ENCODE data around the gene ROCK2. TPM values are rescaled to one million over a fixed set of nuclear protein-coding genes. Genes with fewer than 3 reads are reported as not detected.

The ROCK2 gene
- total RNA-seq, 1 donor from 2014 or later: 34.2 TPM

DNA sequence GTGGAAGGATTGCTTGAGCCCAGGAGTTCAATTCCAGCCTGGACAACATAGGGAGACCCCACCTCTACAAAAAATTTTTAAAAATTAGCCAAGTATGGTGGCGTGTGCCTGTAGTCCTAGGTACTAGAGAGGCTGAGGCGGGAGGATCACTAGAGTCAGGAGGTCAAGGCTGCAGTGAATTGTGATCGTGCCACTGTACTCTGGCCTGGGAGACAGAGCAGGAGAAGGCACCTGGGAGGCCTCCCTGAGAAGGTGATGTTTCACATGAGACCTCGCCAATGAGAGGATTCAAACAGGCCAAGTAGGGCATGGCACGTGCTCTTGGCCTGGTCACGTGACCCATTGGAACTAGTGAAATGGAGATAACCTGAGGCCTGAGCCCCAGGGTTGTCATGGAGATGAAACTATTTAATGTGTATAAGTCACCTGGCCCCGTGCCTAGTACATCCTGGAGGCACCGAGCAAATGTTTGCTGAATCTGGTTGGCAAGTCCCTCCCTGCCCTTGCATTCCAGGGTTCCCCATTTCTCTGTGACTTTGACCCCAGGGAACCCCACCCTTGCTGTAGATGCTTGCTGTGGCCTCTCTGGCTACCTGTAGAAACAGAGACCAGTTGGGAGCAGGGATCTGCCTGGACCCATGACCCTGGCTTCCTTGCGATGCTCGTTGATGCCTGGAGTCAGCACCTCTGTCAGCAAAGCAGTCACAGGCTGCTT lies 26.1 kb upstream of the ROCK2 start:
- no peak for DNase-seq
- ATAC-seq: no peak
- intact Hi-C loops (cut with micrococcal nuclease): no loop called here

DNA sequence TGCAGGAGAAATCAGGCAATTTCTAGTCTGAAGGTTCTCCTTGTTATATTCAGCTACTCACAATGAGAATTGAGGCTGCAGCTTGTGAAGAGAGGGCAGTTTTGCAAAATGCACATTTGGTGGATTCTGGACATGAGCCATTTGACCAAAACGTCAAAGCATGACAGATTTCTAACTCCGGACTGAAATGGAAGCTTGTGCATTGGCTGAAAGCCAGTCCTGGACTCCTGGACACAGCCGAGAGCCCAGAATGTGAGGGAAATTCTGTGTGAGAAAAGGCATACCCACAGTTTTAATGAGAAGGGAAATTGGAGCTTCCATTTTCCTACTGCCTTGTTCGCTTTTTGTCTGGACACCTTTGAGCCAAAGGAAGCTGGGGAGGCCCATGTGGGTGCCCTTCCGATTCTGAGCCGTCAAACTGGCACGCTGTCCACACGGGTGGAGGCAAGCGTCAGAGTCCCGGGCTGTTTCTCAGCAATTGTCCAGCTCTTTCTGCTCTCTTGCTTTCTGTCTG lies 23.7 kb upstream of the ROCK2 start:
- ATAC-seq (peak; percentile 72), DNase-seq (no peak)
- intact Hi-C loops (cut with micrococcal nuclease): no loop called here

DNA sequence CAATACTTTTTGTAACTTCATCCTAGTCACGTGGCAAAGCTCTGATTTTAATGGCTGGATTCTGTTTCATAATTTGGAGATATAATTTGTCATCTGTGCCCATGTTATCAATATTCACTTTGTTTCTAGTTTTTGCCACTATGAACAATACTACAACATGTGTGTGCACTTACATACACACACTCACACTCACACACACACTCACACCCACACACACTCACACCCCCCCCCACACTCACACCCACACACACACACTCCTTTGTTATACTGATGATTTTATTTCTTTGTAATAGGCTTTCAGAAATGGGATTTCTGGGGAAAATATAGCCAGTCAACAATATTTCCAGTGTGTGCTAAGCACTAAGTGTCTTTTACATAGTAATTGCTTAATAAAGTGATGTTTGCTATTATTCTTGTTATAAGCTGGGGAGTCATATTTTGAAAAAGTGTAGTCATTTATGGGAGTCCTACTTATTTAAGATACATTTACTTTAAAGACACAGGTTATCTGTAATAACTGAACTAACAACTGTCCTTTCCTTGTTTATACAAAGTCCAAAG lies 22.8 kb upstream of the ROCK2 start:
- DNase-seq (no peak), ATAC-seq (no peak)
- intact Hi-C loops (cut with micrococcal nuclease): no loop called here

DNA sequence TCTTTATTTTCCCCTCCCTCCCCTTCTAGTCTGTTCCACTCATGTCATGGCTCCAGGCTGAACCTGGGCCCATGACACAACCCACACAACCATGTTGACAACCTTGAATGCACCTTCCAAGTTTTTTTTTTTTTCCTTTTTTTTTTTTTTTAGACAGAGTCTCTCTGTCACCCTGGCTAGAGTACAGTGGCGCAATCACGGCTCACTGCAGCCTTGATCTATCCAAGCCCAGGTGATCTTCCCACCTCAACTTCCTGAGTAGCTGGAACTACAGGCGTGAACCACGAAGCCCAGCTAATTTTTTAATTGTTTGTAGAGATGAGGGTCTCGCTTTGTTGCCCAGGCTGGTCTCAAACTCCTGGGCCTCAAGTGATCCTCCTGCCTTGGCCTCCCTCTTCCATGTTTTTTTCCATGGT lies 21.9 kb upstream of the ROCK2 start:
- intact Hi-C loops (cut with micrococcal nuclease): no loop called here
- DNase-seq: no peak

DNA sequence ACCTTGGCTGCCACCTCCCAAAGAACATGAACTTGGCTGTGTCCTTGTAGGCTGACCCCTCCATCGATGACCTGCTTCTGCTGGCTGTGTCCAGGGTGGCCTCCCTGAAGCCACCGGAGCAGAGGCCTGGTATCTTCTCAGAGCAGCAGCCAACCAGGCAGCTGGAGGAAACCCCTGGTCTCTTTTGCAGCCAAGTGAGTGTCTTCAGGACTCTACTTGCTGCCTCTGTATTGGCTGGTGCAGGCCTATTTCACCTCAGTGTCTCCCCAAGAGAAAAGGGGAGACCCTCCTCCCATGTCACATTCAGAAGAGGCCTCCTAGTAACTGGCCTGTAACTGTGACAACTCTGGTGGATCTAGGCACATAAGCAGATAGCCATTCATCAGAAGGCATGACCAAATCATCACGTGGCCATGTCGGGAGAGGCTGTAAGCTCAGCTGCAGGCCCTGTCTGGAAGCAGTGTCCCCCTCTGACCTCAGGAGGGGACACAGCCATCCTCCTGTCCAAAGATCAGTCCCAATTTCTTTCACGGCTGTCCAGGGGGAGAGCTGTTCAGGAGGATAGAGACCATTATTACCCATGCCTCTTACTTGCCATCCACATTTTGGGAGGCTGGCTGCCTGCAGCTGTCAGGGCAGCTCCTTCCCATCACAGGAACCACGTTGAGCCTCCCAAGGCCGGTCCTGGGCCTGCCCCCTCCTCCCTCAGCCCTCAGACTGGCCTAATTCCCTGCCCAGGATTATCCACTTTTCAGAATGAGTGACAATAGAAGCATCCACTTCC lies 20.9 kb upstream of the ROCK2 start:
- intact Hi-C loops (cut with micrococcal nuclease): no loop called here
- ATAC-seq: no peak
- DNase-seq: no peak

More for the DNA sequence above, 21.9 kb upstream of the ROCK2 start:
- ATAC-seq: no peak

DNA sequence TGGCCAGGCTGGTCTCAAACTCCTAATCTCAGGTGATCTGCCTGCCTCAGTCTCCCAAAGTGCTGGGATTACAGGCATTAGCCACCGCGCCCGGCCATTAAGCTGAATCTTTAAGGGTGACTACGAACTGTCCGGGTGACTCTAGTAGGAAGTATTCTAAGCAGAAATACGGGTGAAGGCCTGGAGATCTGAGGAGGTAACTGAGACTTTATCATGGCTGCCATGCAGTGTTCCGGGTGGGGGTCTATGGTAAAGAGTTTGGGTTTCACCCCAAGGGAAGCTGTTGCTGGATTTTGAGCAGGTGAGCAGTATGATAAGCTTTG lies 20.1 kb upstream of the ROCK2 start:
- ATAC-seq: no peak
- intact Hi-C loops (cut with micrococcal nuclease): no loop called here

DNA sequence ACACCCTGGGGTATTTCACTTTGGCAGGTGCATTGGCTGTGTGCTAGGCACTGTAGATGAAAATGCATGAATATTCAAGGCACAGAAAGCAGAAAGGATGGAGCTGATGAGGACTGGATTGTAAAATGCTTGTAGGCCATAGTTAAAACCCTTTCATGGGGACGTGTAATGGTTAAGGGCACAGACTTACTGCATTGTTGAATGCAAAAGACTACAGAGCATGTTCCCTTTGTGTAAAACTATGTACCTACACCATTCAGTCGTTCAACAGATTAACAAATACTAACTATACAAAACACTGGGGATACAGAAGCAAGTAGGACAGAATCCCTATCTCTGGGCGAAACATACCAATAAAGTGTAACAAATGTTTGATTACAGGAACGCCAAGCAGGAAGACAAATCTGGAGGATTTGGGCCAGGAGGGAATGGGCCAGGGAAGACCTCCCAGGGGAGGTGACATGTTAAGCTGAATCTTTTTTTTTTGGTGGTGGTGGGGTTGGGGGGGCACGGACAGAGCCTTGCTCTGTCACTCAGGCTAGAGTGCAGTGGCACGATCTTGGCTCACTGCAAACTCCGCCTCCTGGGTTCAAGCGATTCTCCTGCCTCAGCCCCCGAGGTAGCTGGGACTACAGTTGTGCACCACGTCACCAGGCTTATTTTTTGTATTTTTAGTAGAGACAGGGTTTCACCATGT lies 19.6 kb upstream of the ROCK2 start:
- DNase-seq (no peak), ATAC-seq (no peak)
- intact Hi-C loops (cut with micrococcal nuclease): no loop called here

More for the DNA sequence above, 20.1 kb upstream of the ROCK2 start:
- no peak for DNase-seq

DNA sequence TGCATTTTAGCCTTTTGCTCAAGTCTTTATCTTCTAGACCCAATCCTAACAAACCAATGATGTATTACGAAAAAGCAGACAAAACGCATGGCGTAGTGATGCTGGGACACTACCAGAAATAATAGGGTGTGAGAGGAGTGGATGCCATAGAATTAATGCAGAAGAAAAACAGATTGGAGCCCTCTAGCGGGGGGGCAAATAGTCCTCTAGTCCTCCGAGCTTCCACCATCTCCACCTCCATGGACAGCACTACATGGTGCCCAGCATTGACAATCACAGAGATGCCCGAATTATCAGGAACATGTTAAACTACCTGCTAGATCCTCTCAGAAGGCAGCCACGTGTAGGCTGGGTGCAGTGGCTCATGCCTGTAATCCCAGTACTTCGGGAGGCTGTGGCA lies 15.4 kb upstream of the ROCK2 start:
- intact Hi-C loops (cut with micrococcal nuclease): no loop called here
- no peak for DNase-seq
- no peak for ATAC-seq

DNA sequence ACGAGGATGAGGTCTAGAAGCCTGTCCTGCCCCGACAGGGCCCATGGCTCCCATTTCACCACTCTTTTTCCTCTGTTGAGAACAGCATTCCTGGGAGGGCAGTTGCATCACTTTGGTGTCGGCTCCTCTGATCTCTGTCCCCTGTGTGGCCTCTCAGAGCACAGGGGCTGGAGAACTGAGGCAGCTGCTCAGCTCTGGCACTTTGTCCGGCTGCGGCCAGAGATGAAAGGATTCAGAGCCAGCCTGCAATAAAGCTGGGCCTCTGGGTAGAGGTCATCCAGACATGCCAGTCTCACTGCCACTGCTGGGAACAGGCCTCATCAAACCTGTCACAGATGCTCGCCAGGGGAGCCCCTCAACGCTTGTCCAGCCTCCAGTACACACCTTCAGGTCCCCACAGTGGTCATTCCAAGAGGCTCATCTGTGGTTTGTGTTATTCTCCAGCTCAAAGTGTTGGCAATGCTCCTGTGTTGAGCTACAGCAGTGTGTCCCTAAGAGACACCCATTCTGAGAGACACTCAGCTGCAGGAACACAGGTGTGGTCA lies 13.1 kb upstream of the ROCK2 start:
- peak; percentile 41 for ATAC-seq
- intact Hi-C loops (cut with micrococcal nuclease): no loop called here
- no peak for DNase-seq

DNA sequence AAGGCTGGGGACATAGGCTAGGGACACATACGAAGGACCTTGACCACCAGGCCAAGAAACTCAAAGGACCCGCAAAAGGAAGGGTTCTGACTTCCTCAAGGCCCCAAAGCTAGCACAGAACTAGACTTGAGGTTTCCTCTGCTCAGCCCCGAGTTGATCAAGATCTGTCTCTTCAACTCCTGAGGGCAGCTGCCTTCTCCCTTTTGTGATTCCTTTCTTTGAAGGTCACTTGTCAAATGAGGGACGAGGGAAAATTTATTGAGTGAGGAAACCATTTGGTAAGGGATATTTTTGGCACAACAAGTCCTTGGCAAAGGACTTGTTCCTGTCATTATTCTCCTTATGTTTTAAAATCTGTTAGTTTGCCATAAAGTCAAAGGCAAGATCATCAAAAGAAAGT lies 12.3 kb upstream of the ROCK2 start:
- ATAC-seq: no peak
- intact Hi-C loops (cut with micrococcal nuclease): no loop called here
- no peak for DNase-seq

DNA sequence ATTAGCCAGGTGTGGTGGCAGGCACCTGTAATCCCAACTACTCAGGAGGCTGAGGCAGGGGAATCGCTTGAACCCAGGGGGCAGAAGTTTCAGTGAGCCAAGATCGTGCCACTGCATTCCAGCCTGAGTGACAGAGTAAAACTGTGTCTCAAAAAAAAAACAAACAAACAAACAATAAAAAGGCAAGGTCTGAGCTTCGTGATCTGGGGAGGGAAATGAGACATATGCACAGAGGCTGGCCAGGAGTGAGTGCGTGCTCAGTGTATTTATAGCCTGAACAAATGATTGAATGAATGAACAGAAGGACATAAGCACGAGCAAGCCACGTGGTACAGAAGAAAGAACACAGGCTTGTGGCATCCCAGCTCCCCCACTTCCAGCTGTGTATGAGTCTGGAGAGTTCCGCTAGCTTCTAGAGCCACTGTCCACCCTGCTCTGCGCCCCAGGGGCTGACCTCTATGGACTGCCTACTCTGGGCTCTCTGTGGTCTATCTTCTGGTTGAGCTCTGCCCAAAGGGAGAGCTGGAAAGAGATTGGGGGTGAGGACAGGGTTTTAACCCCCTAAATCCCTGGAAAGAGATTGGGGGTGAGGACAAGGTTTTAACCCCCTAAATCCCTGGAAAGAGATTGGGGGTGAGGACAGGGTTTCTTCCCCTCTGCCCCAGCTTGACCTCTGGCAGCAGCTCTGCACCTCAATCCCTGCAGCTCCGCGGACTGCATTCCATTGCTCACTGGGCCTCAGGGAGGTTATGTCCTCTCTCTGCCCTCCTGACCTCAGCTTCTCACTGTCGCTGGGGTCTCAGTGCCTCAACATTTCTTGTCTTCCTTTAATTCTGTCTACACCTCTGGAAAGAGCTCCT lies 11.0 kb upstream of the ROCK2 start:
- DNase-seq (no peak), ATAC-seq (no peak)
- intact Hi-C loops (cut with micrococcal nuclease): no loop called here

DNA sequence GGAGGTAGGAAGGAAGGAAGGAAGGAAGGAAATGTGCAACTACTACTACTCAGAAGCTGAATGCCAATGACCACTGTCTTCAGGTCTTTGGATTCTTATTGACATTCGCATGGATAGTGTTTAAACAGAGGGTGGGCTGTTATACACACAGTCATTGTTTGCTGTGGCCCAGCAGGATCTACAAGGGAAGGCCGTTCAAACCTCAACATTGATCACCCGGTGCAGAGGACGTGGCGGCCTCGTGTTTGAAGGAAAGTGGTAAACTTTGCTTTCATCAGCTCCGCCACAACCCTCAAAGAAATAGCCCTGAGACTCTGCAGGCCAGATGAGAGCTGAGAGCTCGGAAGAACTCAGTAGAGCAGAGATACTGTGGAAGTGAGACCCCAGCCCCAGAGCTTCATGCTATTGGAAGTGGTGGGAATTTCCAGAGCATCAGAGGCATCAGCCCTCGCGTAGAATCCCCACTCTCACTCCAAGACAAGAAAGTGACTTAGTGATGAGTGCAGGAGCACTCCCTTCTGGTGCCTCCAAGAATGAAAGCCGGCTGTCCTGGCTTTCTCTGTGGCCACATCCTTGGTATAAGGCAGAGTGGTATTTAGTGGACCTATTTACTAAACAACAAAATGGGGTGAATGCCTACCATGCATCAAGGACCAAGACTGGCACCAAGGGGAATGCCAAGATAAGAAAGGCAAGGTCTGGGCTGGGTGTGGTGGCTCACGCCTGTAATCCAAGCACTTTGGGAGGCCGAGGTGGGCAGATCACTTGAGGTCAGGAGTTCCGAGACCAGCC lies 10.1 kb upstream of the ROCK2 start:
- DNase-seq (no peak), ATAC-seq (no peak)
- intact Hi-C loops (cut with micrococcal nuclease): no loop called here

DNA sequence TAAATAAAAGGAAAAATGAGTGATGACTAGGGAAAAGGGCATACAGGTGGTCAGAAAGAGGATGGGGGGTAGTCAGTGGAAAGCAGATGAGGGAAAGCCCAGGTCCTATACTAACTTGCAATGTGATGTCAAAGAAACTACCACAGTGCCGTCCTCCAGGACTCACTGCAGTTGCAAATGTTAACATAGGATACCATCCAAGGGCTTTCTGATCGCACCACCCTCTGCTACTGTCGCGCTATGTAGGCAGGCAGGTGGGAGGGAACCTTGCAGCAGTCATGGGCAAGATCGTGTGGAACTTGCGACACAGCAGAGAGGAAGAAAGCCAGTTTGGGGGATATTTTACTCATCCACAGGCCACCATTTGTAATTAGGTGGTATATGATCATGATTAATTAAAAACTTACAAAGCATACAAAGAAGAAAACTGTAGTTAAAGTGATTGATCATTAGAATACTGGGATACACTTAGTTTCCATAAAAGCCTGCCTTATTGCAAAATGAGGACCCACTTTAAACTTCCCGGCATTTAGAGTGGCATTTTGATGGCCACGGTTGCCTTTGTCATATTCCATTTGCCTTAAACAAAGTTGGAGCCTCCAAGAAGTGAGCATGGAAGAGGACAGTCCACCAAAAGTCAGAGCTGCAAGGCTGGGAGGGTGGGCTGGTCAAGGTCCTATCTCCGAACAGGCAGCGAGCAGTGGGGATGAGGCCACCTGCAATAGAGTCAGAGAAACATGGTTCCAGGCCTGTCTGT lies 8.5 kb upstream of the ROCK2 start:
- DNase-seq (no peak), ATAC-seq (no peak)
- intact Hi-C loops (cut with micrococcal nuclease): no loop called here

DNA sequence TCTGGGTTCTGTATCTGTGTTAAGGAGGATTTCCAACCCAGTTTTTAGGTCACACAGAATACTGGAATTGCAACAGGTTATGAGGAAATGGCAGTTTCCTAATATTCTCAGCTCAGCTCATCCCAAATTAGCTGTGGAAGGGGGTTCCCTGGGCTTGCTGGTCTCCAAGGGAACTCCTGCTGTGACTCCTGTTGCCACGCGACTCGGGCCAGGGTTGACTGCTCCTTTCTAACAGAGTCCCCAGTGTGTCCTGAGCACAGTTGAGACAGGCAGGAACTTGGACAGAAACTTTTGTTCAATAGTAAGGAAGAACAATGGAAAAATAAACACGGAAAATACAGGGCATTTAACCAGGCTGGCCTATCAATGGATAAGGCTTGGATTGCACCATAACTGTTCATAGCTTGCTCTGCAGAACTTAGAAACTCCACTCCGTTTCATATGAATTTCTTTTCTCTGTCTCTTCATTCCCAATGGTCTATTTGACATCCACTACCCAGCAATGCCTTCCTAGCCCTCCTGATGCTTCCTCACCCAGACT lies 3.8 kb upstream of the ROCK2 start:
- intact Hi-C loops (cut with micrococcal nuclease): loop anchor here (10.0 kb wide), 2 partner anchors 67 to 113 kb away; no protein-coding TSS in a partner anchor

DNA sequence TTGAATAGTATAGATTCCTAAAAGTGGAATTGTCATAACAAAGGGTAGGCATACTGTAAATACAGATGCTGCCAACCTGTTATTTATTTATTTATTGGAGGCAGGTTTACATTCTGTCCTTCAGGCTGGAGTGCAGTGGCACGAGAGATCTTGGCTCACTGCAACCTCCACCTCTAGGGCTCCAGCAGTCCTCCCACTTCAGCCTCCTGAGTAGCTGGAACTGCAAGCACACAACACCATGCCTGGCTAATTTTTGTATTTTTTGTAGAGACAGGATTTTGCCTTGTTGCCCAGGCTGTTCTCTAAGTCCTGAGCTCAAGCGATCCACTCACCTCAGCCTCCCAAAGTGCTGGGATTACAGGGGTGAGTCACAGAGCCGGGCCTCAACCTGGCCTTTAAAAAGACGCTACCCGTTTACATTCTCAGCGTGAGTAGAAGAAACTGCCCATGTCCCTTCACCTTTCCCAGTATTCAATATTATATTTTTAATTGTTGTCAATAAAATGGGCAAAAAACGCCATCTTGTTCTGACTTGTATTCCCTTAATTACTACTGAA lies 3.0 kb upstream of the ROCK2 start:
- no peak for DNase-seq
- intact Hi-C loops (cut with micrococcal nuclease): loop anchor here (10.0 kb wide), 2 partner anchors 67 to 113 kb away; no protein-coding TSS in a partner anchor
- ATAC-seq: no peak

More for the DNA sequence above, 3.8 kb upstream of the ROCK2 start:
- DNase-seq (no peak), ATAC-seq (no peak)

DNA sequence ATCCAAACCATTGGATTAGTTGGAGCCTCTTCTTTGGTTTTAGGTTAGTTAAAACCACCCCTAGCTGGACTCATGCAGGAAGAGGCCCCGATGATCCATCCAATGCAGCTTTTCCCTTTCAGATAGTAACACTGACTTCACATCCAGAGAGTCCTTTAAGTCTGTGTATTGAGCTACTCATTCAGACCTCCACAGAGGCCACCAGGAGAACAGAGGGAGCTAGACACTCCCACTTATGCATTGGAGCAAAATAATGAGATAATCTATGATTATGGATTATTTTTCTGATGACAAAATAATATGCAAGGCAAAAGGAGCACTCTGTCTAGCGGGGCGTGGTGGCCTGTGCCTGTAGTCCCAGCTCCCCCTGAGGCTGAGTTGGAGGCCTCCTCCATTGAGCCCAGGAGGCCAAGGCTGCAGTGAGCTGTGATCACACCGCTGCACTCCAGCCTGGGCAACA lies 1.6 kb upstream of the ROCK2 start:
- ATAC-seq (no peak), DNase-seq (no peak)
- intact Hi-C loops (cut with micrococcal nuclease): loop anchor here (10.0 kb wide), 2 partner anchors 69 to 111 kb away; no protein-coding TSS in a partner anchor

Measured in left ventricle myocardium superior (tissue), 1 donor.